NCI-H2196 treated with DMSO at 0.1 percent for 48 hours (cell line): ENCODE results near the gene NDUFB7.
"Not testable (repeated sequence)": the region's sequence is repeated elsewhere in the genome, so short reads cannot be mapped to it uniquely, and the experiment has no call there.

Experiments used
- DNase-seq: peaks from one replicate; lab custom pipeline; 2025; ENCODE audit not compliant: unreplicated experiment; lab: John Stamatoyannopoulos, UW

The NDUFB7 gene

DNA sequence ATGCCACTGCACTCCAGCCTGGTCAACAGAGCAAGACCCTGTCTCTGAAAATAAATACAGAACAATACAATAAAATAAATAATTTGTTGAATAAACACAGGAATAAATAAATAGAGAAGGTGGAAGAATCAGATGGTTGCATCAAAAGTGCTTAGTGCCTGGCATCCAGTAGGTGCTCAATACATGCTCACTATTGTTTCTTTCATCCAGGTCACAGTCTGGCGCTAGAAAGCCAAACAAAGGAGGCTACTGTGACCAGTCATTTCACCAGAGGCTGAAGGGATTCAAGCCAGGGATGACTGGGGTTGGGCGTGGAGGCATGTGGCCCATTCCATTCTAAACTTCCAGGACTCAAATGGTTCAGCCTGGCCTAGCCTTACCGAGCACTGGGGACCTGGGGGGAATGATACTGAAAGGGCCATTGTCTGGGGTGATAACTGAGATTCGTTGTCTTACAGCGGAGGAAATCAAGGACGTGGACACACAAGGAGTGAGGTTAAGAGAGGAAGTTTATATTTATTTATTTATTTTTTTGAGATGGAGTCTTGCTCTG, 3.6 kb upstream of the NDUFB7 start:
- DNase-seq = no peak

DNA sequence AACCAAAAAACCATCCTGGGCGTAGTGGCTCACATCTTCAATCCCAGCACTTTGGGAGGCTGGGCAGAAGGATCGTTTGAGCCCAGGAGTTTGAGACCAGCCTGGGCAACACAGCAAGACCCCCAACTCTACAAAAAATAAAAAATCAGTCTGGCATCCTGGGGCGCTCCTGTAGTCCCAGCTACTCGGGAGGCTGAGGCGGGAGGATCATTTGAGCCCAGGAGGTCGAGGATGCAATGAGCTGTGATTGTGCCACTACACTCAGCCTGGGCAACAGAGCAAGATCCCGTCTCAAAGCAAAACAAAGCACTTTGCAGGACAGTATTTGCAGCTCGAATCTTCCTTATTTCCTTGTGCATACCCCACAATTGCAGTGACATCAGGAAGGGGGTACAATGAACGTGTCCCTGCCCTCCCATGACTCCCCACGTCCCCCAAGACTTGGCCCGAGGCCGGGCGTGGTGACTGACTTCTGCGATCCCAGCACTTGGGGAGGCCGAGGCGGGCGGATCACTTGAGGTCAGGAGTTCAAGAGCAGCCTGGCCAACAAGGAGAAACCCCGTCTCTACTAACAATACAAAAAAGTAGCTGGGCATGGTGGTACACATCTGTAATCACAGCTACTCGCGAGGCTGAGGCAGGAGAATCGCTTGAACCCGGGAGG, 870 bp downstream of the NDUFB7 start:
- no peak for DNase-seq

DNA sequence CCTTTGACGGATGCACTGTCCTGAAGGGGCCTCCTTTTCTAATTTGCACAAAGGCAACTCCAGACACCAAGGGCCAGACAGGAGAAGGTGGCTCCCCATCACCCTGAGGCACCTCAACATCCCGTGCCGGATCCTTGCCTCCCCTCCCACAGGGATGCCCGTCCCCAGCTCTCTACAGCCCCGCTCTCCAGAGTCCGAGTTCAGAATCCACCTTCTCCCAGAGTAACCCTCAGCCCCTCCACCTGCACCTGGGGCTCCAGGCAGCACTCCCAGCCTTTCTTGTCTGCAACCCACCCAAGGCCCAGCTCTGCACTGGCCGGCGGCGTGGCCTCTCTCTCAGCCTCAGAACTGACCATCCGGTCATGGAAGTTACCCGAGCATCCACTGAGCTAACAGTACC, 4.8 kb downstream of the NDUFB7 start:
- DNase-seq = no peak

DNA sequence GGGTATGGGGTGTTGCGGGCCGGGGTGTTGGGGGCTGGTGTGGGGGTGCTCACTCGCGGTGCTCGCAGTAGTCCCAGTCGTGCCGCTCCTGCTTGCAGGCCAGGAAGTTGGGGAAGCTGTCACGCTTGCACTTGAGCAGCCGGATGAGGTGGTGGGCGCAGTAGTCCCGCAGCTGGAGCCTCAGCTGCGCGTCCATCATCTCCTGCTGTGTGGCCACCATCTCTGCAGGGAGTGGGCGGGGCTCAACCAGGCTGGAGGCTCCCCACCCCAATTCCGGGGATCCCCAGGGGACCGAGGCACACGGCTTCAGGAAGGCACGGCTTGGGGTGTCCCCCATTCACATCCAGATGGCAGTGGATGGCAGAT, 5.2 kb downstream of the NDUFB7 start:
- no peak for DNase-seq

DNA sequence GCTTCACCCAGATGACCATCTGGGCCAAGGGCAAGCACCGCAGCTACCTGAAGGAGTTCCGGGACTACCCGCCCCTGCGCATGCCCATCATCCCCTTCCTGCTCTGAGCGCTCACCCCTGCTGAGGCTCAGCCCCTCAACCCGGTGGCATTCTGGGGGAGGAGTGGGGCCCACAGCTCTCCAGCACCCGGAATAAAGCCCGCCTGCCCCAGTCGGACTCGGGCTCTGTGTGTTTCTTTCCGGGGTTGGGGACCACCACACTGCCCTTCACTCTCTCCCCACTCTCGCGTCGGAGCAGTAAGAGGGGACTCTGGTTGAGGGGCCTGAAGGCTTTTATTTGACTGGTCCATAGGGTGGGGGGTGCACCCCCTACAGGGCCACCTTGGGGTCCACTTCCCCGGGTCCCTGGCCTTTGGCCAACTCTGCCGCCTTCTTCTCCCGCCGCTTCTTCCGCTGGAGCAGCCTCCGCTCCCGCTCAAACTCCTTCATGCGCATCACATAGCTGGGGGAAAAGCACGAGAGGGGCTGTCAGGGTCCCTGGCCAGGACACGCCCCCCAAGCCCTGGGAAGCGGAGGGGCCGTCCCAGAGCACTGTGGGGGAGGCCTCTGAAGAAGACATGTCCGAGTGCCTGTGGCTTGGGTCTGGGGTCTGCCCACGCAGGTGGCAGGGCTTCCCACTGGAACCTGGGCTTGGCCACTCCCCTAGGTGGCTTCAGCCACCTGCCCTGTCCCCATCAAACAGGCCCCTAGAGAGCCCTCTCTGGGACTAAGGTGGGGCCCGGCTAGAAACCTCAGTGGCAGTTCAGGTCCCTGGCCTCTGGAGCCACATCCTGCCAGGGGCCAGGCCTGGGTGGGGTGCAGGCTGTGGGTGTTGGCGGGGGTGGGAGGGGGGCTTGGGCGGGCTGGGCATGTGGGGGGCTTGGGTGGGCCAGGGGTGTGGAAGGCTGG, 5.8 kb downstream of the NDUFB7 start:
- no peak for DNase-seq

DNA sequence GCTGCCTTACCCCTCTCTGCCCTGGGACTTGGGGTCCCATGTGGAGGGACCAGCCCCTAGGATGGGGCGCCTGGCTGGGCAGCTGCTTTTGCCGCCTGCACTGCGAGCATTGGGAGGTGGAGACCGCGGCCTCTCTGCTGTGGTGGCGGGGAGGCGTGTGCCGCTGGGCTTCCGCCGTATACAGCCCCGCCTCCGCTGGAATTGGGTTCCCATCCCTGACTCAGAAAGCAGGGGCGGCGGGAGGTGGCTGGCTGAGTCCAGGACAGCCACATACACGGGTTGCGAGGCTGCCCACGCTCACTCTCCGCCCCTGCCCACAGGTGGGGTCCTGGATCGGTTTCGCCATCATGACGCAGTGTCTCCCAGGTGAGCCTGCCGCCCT, 6.6 kb downstream of the NDUFB7 start:
- DNase-seq = no peak

DNA sequence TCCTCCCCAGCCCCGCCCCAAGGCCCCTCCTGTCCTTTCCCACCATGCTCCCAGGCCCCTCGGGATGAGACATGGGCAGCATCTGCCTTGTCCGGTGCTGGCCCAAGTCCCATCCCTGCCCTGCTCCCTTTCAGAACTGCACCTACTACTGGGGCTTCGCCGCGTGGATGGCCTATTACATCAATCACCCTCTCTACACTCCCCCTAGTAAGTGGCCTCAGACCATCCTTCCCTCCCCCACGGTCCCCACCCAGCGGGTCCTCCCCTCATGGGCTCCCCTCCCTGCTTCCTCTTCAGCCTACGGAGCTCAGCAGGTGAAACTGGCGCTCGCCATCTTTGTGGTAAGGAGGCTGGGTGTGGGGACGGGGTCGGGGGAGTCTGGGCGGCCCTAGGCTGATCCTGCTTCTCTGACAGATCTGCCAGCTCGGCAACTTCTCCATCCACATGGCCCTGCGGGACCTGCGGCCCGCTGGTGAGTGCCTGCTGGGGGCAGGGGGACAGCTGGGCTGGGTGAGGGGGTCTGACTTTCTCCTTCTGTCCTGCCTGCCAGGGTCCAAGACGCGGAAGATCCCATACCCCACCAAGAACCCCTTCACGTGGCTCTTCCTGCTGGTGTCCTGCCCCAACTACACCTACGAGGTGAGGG, 7.1 kb downstream of the NDUFB7 start:
- not testable (repeated sequence) for DNase-seq

DNA sequence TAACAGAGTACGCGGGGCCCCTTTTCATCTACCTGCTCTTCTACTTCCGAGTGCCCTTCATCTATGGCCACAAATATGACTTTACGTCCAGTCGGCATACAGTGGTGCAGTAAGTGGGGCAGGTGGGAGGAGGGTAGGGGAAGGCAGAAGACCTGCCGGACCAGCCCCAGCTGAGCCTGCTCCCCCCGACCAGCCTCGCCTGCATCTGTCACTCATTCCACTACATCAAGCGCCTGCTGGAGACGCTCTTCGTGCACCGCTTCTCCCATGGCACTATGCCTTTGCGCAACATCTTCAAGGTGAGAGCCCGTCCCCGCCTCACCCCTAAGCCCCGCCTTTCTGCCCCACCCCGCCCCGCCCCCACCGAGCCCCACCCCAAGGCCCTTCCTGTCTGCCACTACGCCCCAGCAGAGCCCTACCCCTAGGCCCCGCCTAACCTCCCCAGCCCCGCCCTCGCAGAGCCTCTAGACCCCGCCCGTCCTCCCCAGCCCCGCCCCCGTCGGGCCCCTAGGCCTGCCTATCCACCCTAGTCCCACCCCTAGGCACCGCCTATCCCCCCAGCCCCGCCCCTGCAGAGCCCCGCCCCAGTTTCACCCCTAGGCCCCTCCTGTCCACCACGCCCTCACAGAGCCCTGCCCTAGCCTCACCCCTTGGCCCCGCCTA, 7.7 kb downstream of the NDUFB7 start:
- no peak for DNase-seq

DNA sequence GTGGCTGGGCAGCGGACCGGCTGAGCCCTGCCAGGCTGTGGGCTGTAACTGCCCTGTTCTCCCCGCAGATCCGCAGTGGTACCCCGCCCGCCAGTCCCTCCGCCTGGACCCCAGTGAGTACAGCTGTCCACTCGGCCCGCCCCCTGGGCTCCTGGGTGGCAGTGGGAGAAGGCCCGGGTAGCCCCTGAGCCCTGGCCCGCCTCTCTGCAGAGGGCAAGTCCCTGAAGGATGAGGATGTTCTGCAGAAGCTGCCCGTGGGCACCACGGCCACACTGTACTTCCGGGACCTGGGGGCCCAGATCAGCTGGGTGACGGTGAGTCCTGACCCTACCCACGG, 8.3 kb downstream of the NDUFB7 start:
- no peak for DNase-seq

DNA sequence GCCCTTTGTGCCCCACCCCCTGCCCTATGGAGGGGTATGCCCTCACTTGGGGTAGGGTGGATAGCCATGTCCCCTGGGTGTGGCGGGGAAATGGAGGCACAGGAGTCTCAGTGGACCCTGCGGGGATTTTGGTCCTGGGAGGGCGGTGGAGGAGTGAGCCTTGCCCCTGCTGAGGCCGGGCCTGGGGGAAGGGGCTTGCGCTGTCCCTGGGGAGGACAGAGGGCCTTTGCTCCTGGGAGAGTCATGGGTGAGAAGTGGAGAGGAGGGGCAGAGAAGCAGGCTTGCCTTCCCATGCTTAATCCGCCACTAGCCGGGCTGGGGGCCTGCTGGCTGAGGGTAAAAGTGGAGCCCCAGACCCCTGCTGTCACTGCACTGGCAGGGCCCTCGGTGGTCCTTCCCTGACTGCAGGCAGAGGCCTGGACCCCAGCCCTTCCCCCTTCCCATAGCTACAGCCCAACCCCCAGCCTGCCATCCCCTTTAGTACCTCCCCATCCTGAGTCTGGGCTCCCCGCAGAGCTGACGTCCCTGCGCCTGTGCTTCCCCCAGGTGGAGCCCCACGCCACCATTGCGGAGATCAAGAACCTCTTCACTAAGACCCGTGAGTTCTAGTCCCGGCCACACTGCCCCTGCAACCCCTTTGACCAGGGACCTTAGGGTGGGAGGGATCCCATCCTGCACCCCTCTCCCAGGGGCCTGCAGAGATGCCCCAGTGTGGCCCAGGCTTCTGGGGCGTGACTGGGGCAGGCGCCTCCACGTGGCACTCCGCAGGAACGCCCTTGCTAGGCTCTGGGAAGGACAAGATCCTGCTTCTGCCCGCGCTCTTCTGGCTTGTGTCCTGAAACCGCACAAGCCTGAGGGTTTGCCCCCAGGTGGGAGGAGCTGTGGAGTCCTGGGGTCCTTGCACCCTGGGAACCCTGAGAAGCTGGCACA, 8.9 kb downstream of the NDUFB7 start:
- DNase-seq = no peak

DNA sequence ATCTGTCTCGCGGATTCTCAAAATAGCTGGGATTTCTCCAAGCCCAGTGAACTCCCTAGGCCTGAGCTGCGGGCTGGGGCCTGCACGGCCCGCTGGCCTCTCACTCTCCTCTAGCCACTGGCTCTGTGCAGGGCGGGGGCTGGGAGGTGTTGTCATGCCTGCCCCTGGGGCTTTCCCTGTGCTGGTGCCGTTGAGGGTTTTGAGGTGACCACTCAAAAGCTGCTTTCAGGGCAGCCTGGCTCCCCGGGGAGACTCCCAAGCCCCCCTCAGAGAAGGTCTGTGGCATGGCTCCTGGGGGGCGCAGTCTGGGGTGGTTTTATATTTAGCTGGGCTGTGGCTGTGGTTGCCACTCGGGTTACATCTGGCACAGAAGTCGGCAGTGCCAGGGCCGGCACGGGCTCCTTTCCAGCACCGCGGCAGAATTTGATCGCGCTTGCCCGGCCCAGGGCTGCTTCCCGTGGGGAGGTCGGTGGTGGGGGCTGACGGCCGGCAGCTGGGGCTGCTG, 10.0 kb downstream of the NDUFB7 start:
- DNase-seq = peak; percentile 64

DNA sequence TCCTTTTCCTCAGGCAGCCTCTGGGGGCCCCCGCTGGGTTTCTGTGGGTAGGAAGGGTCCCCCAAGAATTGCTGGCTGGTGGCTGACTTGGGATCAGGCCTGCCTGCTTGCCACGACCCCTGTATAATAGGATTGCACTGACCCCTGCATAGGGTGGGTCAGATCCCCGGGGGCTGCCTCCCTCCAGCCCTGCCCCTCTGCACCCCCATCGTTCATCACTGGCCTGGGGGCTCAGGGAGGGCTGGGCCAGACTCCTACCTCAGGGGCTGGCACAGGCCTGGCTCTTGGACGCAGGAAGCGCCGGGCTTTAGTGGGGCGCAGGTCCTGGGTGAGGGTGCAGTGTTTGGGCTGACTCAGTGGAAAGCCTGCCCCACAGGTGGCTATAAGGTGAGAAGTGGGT, 10.6 kb downstream of the NDUFB7 start:
- no peak for DNase-seq

DNA sequence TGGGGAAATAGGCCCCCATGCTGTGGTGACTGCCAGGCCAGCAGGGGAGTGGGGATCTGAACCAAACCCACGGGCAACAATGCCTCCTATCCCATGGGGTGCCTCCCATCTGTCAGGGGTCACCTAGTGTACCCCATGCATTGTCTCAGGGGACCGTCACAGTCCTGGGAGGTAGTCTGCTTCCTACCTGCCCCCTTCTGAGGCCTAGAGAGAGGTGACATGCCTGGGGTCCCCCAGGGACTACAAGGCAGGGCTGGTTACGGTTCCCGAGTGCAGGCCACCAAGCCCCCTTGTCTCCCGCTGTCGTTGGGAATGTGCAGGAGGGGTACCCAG, 11.1 kb downstream of the NDUFB7 start:
- no peak for DNase-seq

DNA sequence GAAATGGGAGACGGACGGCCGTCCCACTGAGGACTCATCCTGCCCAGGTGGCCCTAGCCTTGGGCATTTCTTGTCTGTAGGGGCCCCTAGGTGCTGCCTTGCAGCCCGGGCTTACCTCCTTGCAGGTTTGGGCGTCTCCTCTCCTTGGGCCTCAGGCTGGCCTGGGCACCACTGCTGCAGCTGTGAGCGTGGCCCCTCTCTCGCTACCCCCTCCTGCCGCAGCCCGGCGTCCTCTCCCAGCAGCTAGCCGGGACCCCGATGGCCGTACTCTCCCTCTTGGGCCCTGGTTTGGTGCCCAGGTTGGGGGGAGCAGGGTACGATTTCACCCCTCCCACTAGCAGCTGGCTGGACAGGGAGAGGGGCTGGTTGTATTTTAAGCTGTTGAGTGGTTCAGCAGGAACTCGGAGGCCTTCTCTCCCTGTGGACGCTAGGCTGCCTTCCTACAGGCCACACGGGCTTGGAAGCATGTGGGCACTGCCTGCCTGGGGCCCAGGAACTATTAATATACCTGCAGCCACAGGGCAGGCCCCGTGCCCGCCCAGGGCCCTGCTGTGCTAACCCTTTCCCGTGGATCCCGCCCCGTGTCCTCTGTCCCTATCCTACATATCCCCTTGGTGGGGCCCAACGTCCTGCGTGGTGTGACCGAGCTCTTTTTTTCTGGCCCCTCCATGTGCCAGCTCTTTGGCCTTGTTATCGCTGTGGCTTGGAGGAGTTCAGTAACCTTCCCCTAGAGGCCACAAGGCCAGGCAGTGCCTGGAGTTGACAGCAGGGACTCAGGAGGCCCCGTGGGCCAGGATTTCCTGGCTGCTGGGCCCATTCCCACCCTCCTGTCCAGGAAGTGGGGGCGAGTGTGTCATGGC, 11.7 kb downstream of the NDUFB7 start:
- no peak for DNase-seq

DNA sequence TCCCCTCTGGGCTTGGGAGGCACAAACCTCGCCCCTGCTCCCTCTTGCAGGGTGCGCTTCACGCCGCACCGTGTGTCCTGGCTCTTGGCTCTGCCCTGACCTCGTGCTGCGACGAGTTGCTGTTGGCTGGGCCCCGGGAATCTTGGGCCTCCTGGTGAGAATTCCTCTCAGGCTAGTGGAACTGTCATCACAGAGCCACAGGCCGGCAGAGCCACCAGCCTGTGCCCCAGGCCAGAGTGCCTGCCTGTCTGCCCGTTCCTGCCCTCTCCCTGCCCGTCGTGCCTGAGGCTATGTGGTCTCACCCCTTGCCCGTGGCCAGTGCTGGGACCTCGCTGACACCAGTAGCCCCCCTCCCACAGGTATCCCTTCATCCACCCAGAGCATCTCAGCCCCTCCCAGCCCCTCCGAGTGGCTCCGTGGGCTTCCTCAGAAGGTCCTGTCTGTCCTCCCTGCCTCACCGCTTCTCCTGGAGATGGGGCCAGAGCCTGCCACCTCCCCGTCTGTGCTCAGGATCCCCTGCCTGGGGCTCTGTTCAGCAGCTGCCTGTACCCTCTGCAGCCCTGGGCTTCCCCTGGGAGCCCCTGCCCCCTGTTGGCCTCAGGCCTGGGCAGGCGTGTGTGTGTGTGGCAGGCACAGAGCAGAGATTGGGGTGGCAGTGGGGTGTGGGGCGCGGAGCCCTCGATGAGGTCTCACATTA, 13.3 kb downstream of the NDUFB7 start:
- DNase-seq = no peak

DNA sequence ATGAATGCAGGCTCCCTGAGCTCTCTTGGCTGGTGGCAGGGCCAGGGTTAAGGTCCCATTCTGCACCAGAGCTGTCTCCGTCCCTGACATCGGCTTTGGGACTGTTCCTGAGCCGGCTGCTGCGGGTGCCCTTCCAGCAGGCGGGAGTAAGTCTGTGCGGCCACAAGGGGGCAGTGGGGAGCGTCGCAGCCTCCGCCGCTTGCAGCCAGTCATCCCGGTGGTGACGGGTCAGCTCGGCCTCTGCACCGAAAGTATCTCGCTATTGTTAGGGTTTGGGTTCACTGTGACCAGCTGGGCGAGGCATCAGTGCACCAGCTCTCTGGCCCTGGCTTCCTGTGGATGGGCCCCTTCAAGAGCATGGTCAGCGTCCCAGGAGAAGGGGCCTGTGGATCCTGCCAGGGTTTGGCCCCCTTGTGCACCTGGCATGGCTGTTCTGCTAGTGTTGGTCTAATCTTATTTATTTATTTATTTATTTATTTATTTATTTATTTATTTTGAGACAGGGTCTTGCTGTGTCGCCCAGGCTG, 15.1 kb downstream of the NDUFB7 start:
- DNase-seq = no peak

DNA sequence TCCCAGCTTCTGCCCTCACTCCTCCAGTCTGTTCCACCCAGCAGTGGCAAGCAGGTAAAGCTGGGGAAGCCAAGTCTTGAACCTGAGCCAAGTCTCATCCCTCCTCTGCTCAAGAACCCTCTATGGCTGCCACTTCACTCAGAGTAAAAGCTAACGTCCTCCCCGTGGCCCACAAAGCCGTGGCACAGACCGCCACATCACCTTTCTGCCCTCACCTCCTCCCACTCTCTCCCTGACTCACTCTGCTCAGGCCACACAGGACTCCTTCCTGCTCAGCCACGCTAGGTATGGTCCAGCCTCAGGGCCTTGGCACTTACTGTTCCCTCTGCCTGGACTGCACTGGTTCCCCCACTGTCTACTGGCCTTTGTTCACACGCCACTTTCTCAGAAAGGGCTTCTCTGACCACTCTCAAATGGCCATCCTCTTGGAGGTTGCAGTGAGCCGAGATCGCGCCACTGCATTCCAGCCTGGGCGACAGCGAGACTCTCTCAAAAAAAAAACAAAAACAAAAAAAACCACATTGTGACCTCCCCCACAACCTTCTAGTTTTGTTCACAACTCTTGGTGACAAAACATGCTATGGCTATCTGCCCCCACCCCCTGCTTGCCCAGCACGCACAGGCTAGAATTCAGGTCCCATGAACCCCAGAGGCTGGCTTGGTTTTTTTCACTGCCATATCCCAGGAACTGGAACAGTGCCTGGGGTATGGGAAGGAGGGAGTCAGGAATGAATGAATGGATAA, 15.8 kb downstream of the NDUFB7 start:
- DNase-seq = no peak

DNA sequence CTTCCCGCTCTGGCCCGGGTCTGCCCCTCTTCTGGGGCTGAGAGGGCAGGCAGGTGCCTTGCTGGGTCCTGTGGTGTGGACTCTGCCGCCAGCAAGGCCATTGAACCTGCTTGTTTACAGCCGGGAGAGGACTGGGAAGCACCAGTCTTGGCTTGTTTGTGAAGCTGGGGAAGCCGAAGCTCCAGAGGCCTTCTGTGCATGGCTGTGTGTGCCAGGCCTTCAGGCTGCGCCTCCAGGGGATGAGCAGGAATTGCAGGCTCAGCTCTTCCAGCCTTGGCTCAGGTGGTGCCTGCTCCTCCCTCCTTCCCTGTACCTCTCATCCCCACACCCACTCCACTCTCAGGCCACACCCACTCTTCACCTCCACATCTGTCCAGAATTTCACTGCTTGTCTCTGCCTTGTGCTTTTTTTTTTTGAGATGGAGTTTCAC, 17.5 kb downstream of the NDUFB7 start:
- DNase-seq = peak; percentile 74
